AG10803 (cell line): ENCODE measurements around the gene COL16A1.
A peak's percentile ranks its signal among the peaks of the same experiment; 100 is the strongest.

Experiments
- DNase-seq: peaks from one replicate; pipeline ENCODE4 v3.0.0; 2010; ENCODE audit warnings: low read depth
- H3K4me3 ChIP-seq: 2 replicates; pipeline ENCODE4 v1.5.1; 2011; ENCODE audit warnings: mild to moderate bottlenecking, low read length, control low read depth
- CTCF ChIP-seq: conservative IDR thresholded peaks from 2 replicates; pipeline ENCODE4 v1.5.1; 2011; ENCODE audit warnings: mild to moderate bottlenecking, low read length, control low read depth, inconsistent platforms

Gene COL16A1

GRCh38 chr1:31617218-31617915 lies 86.5 kb downstream of the COL16A1 start, which contains the start of gene HCRTR1:
Gene HCRTR1, plus strand, starts transcription at chr1:31617689. Its CDS starts 1,504 bp downstream, at chr1:31619193.
- no peak for TF ChIP-seq CTCF
- DNase-seq: no peak
- H3K4me3 ChIP-seq: peak within 1 kb of the TSS; percentile 55

GRCh38 chr1:31615939-31616338 lies 87.9 kb downstream of the COL16A1 start:
- TF ChIP-seq CTCF: no peak
- DNase-seq: no peak
- H3K4me3 ChIP-seq: no peak overlapping the region

GRCh38 chr1:31615414-31615813 lies 88.4 kb downstream of the COL16A1 start:
- no peak for DNase-seq
- H3K4me3 ChIP-seq: no peak overlapping the region
- TF ChIP-seq CTCF: no peak

- no peak overlapping the region for H3K4me3 ChIP-seq
- TF ChIP-seq CTCF: no peak
- no peak for DNase-seq
Measured at GRCh38 chr1:31614414-31615005, 89.3 kb downstream of the COL16A1 start.

- no peak for TF ChIP-seq CTCF
- no peak for DNase-seq
- H3K4me3 ChIP-seq: no peak overlapping the region
Measured at GRCh38 chr1:31609514-31610118, 94.2 kb downstream of the COL16A1 start.

- no peak for TF ChIP-seq CTCF
- no peak overlapping the region for H3K4me3 ChIP-seq
- DNase-seq: no peak
Measured at GRCh38 chr1:31607360-31607759, 96.5 kb downstream of the COL16A1 start.

GRCh38 chr1:31605908-31606427 lies 97.8 kb downstream of the COL16A1 start:
- peak; percentile 63 for DNase-seq
- no peak for TF ChIP-seq CTCF
- no peak overlapping the region for H3K4me3 ChIP-seq
